Kidney (tissue), 14 donors: ENCODE results near the gene OR6J1. TPM values are rescaled to one million over a fixed set of nuclear protein-coding genes. Genes with fewer than 3 reads are reported as not detected.
"Not testable (repeated sequence)": the region's sequence is repeated elsewhere in the genome, so short reads cannot be mapped to it uniquely, and the experiment has no call there.

Source experiments
- DNase-seq, 5 donors: peaks; one replicate each; pipeline ENCODE4 v3.0.0-alpha.2; 2013 to 2020
- FAIRE-seq: peaks from 2 replicates; lab custom pipeline; 2012; peaks lifted over from hg19 to GRCh38; lab: Jason Lieb, UNC
- H3K27ac ChIP-seq, 2 donors: one replicate each; pipeline ENCODE4 v1.7.0; 2013; ENCODE audit warnings: low read depth in 2 of 2, low read length in 2 of 2, inconsistent platforms in 1 of 2
- H3K27me3 ChIP-seq: one replicate; pipeline ENCODE4 v1.7.1; 2013; ENCODE audit warnings: low read length, inconsistent platforms; ENCODE audit not compliant: control insufficient read depth, insufficient read depth
- H3K36me3 ChIP-seq, 3 donors: one replicate each; pipeline versions ENCODE4 v1.7.0 to v1.7.1; 2013; ENCODE audit warnings: low read length in 3 of 3, control low read depth in 1 of 3, inconsistent platforms in 1 of 3; ENCODE audit not compliant: insufficient read depth in 3 of 3, control insufficient read depth in 2 of 3
- H3K4me1 ChIP-seq, 3 donors: one replicate each; pipeline versions ENCODE4 v1.7.0 to v1.7.1; 2013; ENCODE audit warnings: low read length in 3 of 3, inconsistent platforms in 1 of 3, low read depth in 1 of 3; ENCODE audit not compliant: control insufficient read depth in 2 of 3, insufficient read depth in 2 of 3
- H3K4me3 ChIP-seq, 3 donors: one replicate each; pipeline versions ENCODE4 v1.7.0 to v1.8.1; 2013; ENCODE audit warnings: low read length in 3 of 3, control low read depth in 1 of 3, inconsistent platforms in 1 of 3
- H3K9ac ChIP-seq, 3 donors: one replicate each; pipeline versions ENCODE4 v1.7.0 to v1.7.1; 2013; ENCODE audit warnings: low read length in 3 of 3, control low read depth in 1 of 3, inconsistent platforms in 1 of 3
- H3K9me3 ChIP-seq, 3 donors: one replicate each; pipeline versions ENCODE4 v1.7.0 to v1.7.1; 2013; ENCODE audit warnings: low read length in 3 of 3, control low read depth in 1 of 3, inconsistent platforms in 1 of 3; ENCODE audit not compliant: control insufficient read depth in 2 of 3, insufficient read depth in 1 of 3
- CTCF ChIP-seq: IDR thresholded peaks from 3 replicates; pipeline ENCODE4 v1.5.1; 2012; ENCODE audit warnings: mild to moderate bottlenecking, moderate library complexity, borderline replicate concordance; ENCODE audit not compliant: insufficient read depth; ENCODE audit errors: extremely low read depth
- intact Hi-C: fragments of 100-400 bp; cut with DNase I; formaldehyde crosslinking; loops from one replicate; pipeline ENCODE4 v1.11.1; 2022
- polyA plus RNA-seq: library from polyadenylated mRNA; stranded (reverse); fragments of 350-450 nt; fragmentation: Illumina TruSeq; extraction: RNeasy Lipid Tissue Mini Kit (QIAGEN cat#74804); gene quantifications from one replicate; pipeline ENCODE4 v1.2.3, GENCODE V29; 2014; ENCODE audit warnings: low read depth, low replicate concordance; ENCODE audit not compliant: insufficient read depth
- total RNA-seq: library from RNA; stranded (reverse); fragmentation: NEBNext Ultra II Directional; extraction: Animal tissue kit (Norgen Biotek cat#: 25700); gene quantifications from one replicate; pipeline ENCODE4 v1.2.1, GENCODE V29; 2021
- donor health status: control.
- donor health status: control.
- donor health status: control.
- donor health status: control.
- donor health status: control.
- donor health status: DM: yes; HTN: yes; CAD: no.
- donor health status: Normal renal cell carcinoma (clear cell type).

The OR6J1 gene
- total and polyA plus RNA-seq, 2 donors from 2014 or later, result not detected

- FAIRE-seq (no peak), DNase-seq (no peak)
- no peak overlapping the region for H3K9ac ChIP-seq
- intact Hi-C loops, result no loop called here
- no peaks in the 10 kb centered on the region for H3K9me3 ChIP-seq
- TF ChIP-seq CTCF, result no peak
- H3K27me3 ChIP-seq, result no peaks in the 10 kb centered on the region
- H3K27ac ChIP-seq, result no peak overlapping the region
- H3K4me3 ChIP-seq, result no peak overlapping the region
- no peaks in the 10 kb centered on the region for H3K36me3 ChIP-seq
- no peaks in the 10 kb centered on the region for H3K4me1 ChIP-seq
Observed at GRCh38 chr14:22626590-22626989, 17.6 kb downstream of the OR6J1 start.

- FAIRE-seq, result no peak
- Histone ChIP-seq H3K4me1 (no peaks in the 10 kb centered on the region), H3K4me3 (no peak overlapping the region), H3K9me3 (no peaks in the 10 kb centered on the region), H3K9ac (no peak overlapping the region), H3K27me3 (no peaks in the 10 kb centered on the region), H3K36me3 (no peaks in the 10 kb centered on the region), H3K27ac (no peak overlapping the region)
- TF ChIP-seq CTCF, result no peak
- DNase-seq, result no peak
- intact Hi-C loops, result no loop called here
Observed at GRCh38 chr14:22623047-22623446, 21.1 kb downstream of the OR6J1 start.

GRCh38 chr14:22622255-22622654 lies 21.9 kb downstream of the OR6J1 start:
- Histone ChIP-seq H3K9me3 (no peaks in the 10 kb centered on the region), H3K4me1 (no peaks in the 10 kb centered on the region), H3K27ac (no peak overlapping the region), H3K9ac (no peak overlapping the region), H3K4me3 (no peak overlapping the region), H3K27me3 (no peaks in the 10 kb centered on the region), H3K36me3 (no peaks in the 10 kb centered on the region)
- no peak for TF ChIP-seq CTCF
- FAIRE-seq (no peak), DNase-seq (no peak)
- intact Hi-C loops, result no loop called here

GRCh38 chr14:22615765-22616164 lies 28.4 kb downstream of the OR6J1 start:
- peaks cover 4 to 13% (median 13%) of the 10 kb centered on the region in 3 donors for H3K4me1 ChIP-seq
- H3K9ac ChIP-seq, H3K27me3 ChIP-seq, H3K27ac ChIP-seq, H3K9me3 ChIP-seq, H3K4me3 ChIP-seq, intact Hi-C loops, DNase-seq, FAIRE-seq: not testable (repeated sequence)
- peaks cover 1 to 17% (median 9%) of the 10 kb centered on the region in 3 donors for H3K36me3 ChIP-seq
